ENCODE results near the gene E2F6. TPM values are rescaled to one million over a fixed set of nuclear protein-coding genes. Genes with fewer than 3 reads are reported as not detected.

Gene E2F6
- total RNA-seq, 1 donor from 2014 or later: 8.9 TPM

DNA sequence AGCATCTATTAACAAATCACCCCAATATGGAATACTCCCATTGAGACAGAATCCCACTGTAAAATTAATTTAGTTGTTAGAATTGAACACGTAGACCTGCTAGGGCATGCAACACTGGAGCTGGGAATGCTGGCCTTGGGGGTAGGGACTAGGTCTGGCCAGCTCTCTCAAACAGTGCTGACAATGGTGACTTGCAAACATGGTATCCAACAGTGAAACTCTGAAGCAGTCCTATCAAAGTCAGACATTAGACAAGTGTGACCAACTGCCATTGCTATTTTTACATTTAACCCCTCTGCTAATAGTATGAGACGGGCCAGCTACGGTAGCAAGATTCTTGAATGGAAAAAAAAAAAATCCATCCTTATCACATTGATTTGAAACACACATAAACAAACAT is 7.2 kb downstream of the E2F6 start:
- DNase-seq (ENCODE audit: low read depth in 2 of 2): no peak

DNA sequence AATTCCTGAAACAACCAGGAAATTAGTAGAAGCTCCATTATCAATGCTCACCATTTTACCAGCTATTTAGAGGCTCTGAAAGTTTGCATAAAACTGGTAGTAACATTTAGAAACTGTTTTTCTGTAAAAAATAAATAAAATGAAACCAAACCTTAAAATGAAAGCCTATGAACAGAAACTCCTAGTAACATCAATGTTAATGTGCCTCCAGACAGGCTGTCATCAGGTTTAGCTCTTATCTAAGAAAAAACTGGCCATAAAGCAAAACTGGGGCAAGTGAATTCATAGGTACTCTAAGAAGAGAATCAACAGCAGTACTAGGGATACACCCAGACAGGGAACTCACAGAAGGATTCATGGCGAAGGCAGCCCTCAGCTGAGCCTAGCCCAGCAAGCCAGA is 8.0 kb downstream of the E2F6 start:
- DNase-seq (ENCODE audit: low read depth in 2 of 2): no peak

DNA sequence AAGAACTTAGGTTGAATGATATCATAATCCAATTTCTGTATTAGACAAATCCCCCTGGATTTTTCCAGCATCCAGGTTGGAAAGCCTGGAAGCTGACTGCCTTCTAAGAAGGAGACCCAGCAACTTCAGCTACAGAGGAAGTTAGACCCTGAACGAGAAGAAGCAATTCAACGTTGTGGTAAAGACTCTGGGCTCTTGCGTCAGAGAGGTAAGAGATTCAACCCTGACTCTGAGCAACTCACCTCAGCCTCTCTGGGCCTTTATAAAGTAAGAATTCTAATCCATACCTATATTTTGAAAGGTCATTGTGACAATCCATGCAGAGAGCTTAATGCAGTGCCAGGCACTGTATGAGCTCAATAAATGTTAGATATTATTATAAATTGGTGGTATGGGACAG is 9.7 kb downstream of the E2F6 start:
- DNase-seq (ENCODE audit: low read depth in 2 of 2): no peak

DNA sequence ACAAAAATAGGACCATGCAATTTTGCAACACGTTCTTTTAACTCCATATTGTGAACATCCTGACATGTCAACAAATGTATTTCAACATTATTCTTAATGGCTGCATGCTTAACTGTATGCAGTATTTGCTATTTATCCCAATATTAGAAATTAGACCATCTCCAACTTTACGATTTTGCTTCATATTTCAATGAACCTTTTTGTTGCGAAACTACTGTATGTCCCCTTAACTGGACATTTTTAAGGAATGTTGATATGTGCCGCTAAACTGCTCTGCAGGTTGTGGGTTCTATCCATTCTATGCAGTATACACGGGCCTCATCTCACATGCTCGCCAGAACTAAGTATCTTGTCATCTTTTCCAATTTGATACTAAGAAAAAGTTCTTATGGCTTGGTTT is 11.1 kb downstream of the E2F6 start:
- no peak for DNase-seq (ENCODE audit: low read depth in 2 of 2)

DNA sequence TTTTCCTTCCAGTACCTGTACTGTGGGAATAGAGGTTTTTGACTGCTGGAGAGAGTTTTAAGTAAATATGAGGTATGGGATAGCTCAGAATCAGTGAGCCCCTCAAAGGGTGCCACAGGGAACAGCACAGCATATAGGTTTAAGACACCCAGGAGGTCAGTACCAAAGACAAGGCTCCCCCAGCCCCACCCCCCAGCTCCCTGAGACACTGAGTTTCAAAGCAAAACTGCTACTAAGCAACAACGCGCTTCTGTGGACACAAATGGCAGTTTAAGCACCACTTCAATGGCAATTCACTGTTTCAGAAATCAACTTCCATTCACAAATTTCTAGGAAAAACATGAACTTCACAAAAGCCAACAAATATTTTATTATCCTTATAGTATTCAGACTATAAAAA is 15.2 kb downstream of the E2F6 start:
- DNase-seq (ENCODE audit: low read depth in 2 of 2): no peak

DNA sequence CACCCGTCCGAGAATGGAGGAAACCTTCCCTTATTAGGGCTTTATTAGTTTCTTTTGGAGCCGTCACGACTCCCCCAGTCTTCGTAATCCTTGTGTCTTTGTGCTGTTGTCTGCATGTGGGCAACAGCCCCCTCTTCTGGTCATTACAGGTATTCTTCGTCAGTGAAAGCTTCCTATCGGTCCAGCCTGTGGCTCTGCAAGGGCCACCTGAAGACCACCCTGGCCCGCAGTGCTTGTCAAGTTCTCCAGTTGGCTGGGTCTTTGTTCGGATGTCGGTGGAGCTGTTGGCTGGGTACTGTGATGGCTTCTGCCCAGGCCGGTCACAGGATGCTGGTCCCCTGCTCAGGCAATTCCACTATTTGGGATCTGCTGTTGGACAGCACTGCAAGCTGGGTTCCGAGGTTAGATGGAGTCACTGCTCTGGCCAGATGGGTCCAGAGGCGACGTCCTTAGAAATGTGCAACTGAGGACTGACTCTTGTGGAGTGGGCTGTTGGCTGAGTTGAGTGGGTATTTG is 19.2 kb downstream of the E2F6 start:
- peak; percentile 43 to 75 for DNase-seq (ENCODE audit: low read depth in 2 of 2)

DNA sequence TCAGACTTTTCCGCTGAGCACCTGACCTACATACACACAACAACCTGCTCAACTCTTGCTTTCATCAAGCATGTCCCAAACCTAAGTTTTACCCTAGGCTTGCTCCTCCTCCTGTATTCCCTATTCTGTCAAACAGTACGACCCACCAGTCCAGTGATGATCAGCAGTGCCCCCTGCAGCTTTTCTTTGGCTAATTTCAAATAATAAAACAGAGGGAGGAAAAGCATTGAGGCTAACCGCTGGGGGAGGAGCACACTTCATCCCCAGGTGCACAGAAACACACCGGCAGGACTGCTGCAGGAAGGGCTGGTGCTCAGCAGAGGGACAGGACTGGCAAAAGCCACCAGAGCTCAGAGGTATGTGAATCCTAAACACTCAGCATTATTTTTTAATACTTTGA is 21.2 kb downstream of the E2F6 start:
- DNase-seq (ENCODE audit: low read depth in 2 of 2): no peak

DNA sequence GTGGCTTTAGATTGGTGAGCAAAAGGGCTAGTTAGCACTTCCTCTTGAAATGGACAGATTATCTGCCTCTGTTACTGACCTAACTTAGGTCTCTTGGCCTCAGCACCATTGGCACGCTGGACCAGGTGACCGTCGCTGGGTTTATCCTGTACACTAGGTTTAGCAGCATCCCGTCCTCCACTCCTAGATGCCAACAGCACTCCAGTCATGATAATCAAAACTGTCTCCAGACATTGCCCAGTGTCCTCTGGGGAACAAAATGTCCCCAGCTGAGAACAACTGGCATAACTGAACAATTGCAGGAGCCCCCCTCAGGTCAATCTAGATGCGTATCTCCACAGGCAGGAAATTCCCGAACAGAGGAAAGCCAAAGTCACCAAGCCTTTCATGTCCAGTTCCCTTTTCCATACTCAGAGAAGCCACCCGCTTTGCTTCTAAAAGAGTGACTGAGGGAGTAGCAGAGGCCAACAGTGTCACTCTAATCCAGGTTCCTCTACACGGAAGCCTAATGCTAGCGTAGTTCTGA is 27.3 kb downstream of the E2F6 start:
- no peak for DNase-seq (ENCODE audit: low read depth in 2 of 2)

DNA sequence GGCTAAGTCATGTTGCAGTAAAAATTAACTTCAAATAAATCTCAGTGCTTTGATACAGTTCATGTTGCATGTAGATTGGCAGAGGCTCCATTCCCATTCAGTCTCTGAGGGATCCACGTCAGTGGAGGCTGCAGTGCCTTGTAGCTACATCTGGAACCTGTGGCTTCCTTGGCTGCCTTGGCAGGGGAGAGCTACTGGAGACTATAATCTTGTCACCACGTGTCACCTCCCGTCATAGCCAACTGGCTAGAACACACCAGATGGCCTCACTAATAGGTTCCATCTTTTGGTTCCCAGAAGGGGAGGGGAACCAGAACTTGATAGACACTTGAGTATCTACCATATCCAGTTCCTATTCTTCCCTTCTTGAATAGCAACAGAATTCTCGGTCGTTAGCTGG is 28.4 kb downstream of the E2F6 start:
- no peak for DNase-seq (ENCODE audit: low read depth in 2 of 2)

DNA sequence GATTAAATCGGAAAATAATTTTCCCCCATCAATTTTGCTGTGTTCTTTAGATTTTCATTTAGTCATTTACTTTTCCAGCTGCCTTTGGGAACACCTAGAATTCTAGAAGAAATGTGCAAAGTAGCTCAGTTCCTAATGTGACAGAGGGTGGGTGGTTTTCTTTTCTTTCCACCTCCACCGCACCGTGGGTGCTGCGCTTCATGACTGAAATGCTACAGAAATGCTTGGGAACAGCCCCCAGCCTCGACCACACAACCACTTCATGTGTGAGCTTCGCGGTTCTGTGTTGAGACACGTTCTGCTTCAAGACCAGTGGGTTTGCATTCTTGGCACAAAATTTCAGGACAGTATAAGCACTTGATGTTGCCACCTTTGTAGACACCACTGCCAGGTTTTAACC is 30.9 kb downstream of the E2F6 start:
- no peak for DNase-seq (ENCODE audit: low read depth in 2 of 2)

DNA sequence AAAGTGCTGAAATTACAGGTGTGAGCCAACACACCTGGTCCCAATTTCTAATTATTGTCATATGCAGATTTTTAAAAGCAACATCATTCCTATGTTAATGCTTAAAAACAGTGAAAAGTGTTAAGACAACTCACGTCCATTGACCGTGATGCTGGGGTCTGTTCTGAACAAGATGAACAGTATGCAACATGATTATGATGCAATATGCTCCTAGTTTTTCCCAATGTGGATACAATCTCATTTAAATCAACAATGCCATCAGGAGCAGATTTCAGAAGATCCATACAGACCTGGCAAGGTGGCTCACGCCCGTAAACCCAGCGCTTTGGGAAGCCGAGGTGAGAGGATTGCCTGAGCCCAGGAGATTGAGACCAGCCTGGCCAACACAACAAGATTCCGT is 31.5 kb downstream of the E2F6 start:
- DNase-seq (ENCODE audit: low read depth in 2 of 2): no peak

DNA sequence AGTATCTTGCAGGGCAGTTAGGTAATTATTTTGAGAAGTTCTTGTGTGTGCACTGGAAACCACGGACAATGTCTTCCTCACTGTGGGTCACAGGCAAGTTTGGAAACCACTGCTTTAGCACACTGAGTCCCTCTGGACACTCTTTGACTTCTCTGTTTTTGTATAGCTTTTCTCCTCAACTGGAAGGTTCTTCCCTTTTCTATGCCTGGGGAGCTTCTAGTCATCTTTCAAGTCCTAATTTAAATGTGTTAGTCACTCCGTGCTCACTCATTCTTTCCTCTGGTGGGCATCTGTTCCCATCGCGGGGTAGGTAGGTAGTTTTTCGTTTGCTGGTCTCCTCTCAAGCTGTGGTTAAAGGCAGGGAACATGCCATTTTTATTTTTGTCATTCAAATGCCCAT is 32.1 kb downstream of the E2F6 start:
- no peak for DNase-seq (ENCODE audit: low read depth in 2 of 2)

DNA sequence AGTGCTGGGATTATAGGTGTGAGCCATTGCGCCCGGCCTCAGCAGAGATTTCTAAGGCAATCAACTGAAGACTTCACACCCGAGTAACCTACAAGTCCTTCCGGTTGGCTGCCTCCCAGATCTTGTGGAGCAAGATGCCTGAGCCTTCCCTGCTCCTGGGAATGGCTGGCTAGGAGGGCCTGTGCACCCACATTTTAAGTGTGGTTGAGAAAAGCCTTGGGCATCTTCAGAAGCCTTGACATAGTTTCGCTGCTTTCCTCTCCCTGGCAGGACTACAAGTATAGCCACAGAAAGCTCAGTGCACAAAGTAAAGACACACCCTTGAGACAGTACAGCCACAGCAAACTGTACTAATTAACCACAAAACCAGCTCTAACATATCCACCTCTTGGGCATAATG is 35.2 kb downstream of the E2F6 start:
- no peak for DNase-seq (ENCODE audit: low read depth in 2 of 2)

DNA sequence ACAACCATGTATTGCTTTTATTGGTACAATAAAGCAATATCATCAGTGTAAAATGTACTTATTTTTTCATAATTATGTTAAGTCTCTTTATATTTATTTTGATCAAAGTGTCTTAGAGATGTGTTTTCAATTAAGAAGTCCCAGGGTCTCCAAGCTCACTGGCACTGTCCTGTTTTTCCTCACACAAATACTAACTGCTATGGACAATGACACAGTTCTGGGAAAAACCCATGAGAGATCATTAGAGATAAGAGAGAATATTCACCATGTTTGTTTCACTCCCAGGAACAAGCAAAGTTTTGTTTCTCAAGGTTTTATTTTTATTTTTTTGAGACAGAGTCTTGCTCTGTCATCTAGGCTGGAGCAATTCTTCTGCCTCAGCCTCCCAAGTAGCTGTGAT is 38.7 kb downstream of the E2F6 start:
- DNase-seq (ENCODE audit: low read depth in 2 of 2): no peak

DNA sequence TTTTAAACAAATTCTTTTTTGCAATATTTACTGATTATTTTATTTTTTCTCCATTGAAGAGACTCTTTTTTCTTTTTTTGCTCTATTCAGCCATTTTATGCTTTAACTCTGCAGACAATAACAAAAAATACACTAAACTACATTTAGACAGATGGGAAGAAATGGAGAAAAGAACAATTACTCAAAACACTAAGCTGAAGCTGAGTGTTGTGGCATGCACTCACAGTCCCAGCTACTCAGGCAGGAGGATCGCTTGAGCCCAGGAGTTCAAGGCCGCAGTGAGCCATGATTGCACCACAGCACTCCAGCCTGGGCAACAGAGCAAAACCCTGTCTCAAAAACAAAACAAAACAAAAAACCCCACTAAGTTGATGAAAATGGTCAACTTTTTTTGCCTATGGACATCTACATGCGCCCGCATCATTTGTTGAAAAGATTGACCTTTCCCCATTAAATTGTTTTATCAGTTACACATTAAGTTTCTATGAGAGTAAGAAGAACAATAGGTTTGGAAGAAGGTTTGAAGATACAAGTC is 43.0 kb downstream of the E2F6 start:
- no peak for DNase-seq (ENCODE audit: low read depth in 2 of 2)

DNA sequence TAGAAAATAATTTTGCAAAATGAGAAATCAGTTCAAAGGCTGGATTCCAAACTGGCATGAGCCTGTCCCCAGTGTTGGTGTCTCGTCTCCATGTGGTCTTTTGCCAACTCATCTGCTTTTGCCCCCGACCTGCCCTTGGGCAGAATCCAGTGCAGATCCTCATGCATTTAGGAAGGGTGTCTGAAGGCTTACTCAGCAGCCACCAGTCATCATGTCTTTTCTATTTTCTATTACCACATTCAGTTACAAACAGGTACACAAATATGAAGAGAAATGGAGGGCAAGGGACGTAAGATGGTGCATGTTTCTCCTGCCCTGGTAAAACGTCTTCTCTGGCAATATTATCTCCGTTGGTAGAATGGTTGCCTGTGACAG is 43.5 kb downstream of the E2F6 start:
- DNase-seq (ENCODE audit: low read depth in 2 of 2): no peak

DNA sequence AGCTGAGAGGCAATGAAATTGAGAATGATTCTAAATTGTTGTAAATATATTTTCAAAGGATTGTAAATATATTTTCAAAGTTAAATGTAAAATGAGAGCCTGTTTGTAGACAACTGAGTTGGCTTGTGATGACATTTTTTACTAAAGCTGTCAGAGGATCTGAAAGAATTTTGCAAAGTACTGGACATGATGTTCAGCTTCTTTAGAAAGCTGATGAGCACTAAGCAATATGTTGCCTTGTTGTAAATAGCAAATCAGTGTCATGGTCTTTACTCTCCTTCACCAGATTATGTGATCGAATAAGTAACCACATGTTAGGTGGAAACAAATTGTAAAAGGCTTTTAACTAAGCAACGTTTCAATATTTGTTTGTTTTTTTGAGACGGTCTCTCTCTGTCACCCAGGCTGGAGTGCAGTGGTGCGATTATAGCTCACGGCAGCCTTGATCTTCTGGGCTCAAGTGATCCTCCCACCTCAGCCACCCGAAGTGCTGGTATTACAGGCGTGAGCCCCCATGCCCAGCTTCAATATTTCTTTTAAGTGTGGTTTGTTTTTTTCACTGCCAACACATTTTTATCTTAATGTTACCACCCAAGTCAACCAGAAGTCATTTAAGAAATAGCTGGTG is 44.0 kb downstream of the E2F6 start:
- DNase-seq (ENCODE audit: low read depth in 2 of 2): no peak

DNA sequence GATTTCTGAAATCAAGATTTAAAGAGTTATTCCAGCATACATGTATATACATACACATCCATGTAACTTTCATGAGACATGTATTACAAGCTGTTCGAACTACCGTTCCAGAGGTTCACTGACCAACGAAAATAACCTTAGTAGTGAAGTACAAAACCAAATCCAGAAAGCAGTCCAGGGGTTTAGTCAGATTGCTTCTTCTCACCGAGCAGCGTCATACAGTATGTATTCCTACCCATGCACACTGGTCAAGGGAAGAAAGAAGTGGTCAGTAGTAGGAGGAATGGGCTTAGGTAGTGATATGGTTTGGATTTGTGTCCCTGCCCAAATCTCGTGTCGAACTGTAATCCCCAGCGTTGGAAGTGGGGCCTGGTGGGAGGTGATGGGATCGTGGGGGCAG is 45.3 kb downstream of the E2F6 start:
- no peak for DNase-seq (ENCODE audit: low read depth in 2 of 2)

DNA sequence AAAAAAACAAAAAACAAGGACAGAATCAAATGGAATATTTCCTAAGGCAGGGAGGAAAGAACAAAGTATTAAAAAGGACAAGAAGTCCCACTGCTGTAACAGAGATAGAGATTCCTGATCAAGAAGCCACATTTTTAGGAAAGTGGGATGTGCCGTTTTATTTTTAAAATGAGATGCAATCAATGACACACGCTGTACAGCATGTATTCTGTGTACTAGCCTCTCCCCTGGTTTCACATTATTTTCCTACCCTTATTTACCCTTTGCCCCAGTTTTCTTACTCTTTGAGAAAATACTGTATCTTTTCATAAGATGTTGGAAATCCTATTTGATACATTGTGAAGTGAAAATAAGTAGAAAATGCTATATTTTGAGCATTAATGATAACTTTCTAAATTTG is 45.8 kb downstream of the E2F6 start:
- no peak for DNase-seq (ENCODE audit: low read depth in 2 of 2)

DNA sequence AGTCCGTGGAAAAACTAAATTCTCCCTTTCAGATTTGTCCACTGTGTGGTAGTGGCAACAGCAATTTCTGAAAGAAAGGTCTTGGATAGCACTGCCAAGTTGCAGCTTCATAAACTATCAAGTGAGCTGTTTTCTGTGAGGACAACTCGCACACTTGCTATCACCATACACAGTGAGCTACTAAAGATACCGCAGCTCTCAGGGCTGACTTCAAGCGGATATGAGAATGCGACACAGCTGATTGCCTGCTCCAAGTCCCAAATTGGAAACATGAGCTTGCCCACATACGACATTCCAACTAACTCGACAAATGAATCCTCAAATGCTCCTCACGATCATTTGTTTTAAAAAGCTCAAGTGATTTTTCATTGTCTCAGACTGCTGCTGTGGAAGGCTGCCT is 46.2 kb downstream of the E2F6 start:
- no peak for DNase-seq (ENCODE audit: low read depth in 2 of 2)

DNA sequence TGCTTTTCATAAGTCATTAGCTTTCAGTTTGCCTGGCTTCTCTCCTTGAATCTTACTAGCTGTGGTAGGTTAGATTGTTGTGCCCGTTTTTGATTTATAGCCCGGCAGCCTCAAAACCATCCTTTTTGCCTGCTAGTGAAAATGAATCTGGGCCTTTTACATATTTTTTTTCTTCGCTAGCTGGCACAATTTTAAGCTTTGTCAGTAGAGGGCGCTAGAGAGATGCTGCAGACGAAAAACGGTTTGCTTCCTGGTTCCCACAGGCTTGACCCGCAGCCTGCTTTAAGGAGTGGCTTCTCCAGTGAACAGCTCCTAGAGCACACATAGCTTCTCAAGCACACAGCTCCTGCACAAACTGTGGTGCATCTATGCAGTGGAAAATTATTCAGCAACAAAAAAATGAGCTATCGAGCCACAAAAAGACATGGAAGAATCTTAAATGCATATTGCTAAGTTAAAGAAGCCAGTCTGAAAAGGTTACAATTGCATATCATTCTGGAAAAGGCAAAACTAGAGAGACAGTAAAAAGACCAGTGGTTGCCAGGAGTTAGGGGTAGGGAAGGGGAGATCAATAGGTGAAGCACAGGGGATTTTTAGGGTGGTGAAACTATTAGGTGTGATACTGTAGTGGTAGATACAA is 47.9 kb downstream of the E2F6 start:
- DNase-seq (ENCODE audit: low read depth in 2 of 2): peak in 1 of 2 donors; percentile 11

DNA sequence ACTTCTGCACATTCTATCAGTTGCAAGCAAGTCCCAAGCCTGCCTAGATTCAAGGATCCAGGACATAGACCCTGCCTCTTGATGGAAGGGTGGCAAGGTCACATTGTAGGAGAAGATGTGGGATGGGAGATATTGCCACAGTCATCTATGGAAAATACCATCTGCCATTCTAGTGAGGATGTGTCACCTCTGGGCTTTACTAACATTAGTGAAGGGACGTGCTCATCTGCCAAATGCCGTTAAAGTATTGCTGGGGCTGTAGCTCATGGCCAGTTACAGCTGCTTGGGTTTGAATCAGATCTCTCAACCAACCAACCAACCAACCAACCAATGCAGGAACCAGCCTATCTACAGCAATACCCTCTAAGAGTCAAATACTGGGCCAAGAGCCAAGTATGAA is 49.0 kb downstream of the E2F6 start:
- no peak for DNase-seq (ENCODE audit: low read depth in 2 of 2)

DNA sequence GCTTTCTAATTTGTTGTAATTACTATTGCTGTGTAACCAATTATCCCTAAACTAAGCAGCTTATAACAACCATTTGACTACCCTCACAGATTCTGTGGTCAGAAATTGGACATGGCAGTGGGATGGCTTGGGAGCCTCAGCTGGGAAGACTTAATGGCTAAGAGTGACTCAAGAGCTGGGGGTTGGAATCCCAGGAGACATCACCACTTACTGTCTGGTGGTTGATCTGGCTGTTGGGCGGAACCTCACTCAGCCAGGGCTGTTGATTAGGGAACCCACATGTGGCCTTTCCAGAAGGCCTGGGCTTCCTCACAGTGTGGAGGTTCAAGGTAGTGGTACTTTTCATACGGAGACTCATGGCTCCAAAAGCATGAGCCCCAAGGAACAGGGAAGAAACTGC is 49.8 kb downstream of the E2F6 start:
- DNase-seq (ENCODE audit: low read depth in 2 of 2): no peak

All from dermis microvascular lymphatic vessel endothelial cell (primary cell).